SW 1271 (cell line): ENCODE data around the gene SYNGR1.
"Not testable (repeated sequence)": the region's sequence is repeated elsewhere in the genome, so short reads cannot be mapped to it uniquely, and the experiment has no call there.

Source experiments
- DNase-seq, 2 experiments: peaks; one replicate each; lab custom pipeline; 2025; lab: John Stamatoyannopoulos, UW

SYNGR1 gene

DNA sequence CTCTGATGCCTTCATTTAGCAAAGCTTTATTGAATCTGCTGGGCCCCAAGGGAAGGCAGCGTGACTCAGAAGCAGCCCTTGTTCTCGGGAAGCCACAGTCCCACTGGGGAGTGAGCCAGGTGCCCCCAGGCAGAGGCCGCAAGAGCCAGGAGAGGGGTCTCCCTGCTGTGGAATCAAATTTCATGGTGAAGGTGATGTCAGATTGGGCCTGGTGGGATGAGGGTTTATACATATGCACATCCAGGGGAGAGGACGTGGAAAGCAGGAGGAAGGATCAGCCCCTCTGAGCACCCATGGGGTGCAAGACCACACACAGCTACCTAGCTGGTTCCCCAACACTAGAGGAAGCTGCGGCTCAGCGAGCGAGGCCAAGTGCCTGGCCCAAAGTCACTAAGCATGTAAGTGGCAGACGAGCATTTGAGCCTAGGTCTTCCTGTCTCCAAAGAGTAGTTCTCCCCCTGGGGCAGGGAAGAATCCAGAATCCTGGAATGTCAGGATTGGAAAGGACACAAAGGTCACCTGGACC lies 2.0 kb downstream of the SYNGR1 start:
- no peak for DNase-seq

- no peak for DNase-seq
Measured at GRCh38 chr22:39352306-39352891, 2.6 kb downstream of the SYNGR1 start.

DNA sequence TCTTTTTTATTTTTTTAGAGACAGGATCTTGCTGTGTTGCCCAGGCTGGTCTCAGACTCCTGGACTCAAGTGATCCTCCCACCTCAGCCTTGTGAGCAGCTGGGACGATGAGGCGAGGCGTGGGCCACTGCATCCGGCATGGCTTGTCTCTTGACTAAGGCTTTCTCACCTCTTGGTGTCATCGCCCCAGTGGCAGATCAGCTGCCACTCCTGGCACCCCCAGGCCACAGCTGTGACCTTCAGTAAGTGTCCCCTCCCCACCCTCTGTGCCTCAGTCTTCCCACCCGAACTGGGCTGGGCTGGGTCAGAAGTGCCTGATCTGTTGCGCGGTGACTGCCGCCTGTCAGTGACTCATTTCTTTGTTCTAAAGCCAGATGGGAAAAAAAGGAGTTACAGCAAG lies 3.6 kb downstream of the SYNGR1 start:
- no peak for DNase-seq

- DNase-seq, result no peak
Measured at GRCh38 chr22:39355080-39355479, 5.3 kb downstream of the SYNGR1 start.

GRCh38 chr22:39355805-39356204 lies 6.0 kb downstream of the SYNGR1 start:
- DNase-seq, result not testable (repeated sequence)

DNA sequence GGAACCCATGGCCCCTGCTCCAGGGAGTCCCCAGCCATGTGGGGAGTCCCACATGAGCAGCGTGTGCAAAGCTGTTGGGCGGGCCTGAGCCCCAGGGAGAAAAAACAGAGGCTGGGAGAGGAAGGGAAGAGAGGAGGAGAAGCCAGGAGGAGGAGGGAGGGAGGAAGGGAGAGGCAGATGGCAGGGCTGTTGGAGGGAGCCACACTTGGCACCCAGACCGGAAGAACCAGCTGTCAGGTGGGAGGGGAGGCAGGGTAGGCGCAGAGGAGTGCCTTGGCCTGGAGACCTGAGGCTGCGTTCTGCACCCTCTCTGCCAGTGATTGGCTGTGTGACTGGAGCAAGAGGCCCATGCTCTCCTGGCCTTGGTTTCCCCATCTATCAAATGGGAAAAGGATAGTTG lies 6.7 kb downstream of the SYNGR1 start:
- no peak for DNase-seq

GRCh38 chr22:39357110-39358108 lies 7.6 kb downstream of the SYNGR1 start:
- not testable (repeated sequence) for DNase-seq

GRCh38 chr22:39358197-39358596 lies 8.4 kb downstream of the SYNGR1 start:
- DNase-seq, result not testable (repeated sequence)

- no peak for DNase-seq
Measured at GRCh38 chr22:39359659-39360195, 9.9 kb downstream of the SYNGR1 start.

DNA sequence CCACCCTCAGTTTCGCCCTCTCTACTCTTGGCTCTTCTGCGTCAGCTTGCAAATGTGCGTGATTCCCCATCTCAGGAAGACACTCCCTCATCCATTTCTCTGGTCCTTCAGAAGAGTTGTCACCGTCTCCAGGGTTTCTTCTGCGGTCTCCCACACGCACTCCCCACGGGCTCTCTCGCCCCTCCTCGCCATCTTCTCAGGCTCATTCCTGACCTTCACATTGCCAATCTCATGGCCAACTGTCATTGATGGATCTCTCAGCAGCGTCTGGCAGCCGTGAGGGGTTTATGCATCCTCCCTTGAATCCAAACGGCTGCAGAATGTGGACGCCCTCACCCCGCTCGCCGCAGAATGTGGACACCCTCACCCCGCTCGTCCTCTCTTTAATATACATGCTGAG lies 10.5 kb downstream of the SYNGR1 start:
- DNase-seq, result no peak

- DNase-seq, result no peak
Measured at GRCh38 chr22:39360674-39361413, 11.1 kb downstream of the SYNGR1 start.

GRCh38 chr22:39361496-39361895 lies 11.7 kb downstream of the SYNGR1 start:
- no peak for DNase-seq

- DNase-seq, result no peak
Measured at GRCh38 chr22:39362271-39362670, 12.5 kb downstream of the SYNGR1 start.

DNA sequence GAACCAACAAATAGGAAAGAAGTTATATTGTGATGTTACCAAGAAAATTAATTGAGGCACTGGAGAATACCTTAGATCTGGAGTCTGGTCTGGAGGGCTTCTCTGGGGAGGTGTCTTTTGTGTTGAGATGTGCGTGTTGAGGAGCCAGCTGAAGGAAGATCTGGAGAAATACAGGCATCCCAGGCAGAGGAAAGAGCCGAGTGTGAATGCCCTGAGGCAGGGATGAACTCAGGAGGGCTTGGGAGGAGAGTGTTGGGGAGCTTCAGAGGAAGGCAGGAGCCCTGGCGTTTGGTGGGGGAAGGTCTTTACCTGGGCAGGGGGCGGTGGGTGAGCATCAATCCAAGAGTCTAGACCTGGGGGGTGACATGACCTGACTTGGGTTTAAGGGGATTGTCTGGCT lies 13.1 kb downstream of the SYNGR1 start:
- no peak for DNase-seq

DNA sequence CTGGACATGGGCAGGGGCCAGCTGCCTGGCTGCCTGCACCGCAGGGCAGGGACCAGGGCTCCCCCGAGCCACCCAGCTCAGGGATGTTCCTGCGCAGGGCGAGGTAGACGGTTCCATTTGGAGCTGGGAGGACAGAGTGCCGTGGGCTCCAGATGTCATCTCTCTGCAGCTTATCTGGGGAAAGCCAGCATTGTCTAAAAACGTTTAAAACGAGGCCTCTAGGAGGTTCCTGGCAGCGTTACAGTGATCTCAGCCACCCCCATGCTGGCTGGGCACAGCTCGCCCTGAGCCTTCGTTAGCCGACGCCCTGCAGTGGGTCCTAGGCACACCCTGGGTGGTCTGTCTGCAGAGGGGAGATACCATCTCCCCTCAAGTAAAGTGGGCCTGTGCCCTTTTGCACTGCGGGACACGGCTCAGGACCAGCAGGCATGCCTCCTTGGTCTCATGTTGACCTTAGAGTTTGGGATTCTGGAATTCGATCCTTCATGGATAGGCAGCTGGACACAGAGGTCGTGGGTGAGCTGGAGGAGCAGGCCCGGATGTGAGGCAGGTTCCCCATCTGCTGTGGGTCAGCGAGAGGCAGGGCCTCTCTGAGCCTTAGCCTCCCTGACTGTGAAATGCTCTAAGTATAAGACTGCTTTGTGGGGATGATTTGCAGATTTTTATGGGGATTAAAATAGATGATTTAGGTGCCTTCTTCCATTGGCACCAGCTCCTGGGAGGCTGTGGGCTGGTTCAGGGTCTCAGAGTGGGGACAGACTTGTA lies 14.1 kb downstream of the SYNGR1 start:
- DNase-seq, result no peak

DNA sequence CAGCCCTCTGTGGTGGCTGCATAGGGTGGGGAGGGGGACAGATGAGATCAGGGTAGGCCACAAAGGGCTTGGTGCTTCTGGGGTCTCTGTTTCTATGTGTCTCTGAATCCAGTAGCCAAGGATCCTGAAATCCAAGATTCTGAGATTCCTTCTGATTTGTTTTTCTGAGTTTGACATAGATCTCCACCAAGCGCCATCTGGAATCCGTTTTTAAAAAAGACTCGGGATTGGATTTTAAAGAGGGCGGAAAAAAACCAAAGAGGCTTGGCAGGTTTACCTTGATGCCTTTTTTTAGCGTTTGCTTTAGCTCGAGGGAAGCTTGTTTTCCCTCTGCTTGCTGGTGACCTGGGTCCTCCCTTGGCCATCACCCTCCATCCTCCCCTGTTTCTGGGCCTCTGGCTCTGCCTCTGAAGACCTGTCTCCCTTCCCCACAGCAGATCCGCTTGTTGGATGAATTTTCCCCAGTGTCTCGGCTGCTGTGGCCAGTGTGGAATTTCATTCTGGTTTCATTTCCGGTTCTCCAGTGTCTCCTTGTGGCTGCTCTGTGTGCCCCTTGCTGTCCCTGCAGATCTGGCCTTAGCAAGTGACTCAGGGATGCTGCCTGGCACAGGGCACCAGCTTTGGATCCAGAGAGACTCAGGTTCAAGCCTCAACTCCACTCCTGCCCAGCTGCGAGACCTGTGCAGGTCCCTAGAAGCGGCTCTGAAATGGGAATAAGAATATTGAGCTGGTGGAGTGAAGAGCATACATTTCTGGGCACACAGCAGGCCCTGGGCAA lies 15.1 kb downstream of the SYNGR1 start:
- DNase-seq, result no peak

DNA sequence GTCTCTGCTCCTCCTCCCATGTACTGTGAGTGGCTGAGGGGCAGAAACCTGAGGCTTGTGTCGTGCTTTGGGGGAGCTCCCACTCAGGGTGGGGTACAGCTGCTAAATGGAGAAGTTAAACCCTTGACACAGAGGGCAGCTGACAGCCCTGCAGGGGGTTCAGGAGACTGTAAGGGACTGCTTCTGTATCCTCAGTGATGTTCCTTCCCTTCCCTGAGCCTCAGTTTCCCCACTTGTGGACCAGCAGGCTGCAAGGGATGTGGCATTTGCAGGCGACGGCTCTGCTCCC lies 15.6 kb downstream of the SYNGR1 start:
- DNase-seq, result no peak

- no peak for DNase-seq
Measured at GRCh38 chr22:39367035-39367434, 17.2 kb downstream of the SYNGR1 start.

- no peak for DNase-seq
Measured at GRCh38 chr22:39368461-39368911, 18.7 kb downstream of the SYNGR1 start.

DNA sequence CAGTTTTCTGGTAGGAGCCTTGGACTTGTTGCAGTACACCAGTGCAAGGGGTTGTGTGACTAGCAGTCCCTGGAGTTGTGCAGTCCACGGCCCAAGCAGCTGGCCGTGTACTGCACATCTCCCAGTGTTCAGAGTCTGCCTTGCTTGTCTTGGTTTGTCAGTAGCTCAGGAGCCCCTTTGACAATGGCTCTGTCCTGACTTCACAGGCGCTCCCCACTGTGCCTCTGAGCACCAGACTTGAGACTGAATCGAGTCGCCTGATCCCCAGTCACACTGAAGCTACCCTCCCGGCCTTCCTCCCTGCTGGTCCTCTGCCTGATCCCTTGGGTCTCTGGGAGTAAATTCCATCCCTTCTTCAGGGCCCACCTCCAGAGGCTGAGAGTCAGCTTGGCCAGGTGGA lies 19.4 kb downstream of the SYNGR1 start:
- no peak for DNase-seq

DNA sequence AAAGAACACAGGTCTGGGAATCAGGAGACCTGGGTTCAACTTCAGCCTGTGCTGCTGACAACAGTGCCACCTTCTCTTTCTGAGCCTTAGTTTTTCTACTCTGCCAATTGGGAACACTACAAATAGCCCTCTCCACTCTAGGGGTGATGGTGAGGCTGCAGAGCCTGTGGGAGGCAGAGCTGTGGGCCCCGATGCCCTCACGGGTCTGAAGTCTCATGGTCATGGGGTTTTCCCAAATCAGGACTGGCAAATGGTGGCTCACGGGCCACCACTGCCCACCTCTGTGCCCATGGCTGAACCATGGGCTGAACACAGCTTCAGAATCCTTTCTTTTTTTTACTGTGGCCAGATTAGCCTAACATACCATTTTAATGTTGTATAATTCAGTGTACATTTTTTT lies 19.8 kb downstream of the SYNGR1 start:
- no peak for DNase-seq
